Measurements from ENCODE around the gene IL1RN. TPM values are rescaled to one million over a fixed set of nuclear protein-coding genes. Genes with fewer than 3 reads are reported as not detected.

The IL1RN gene
- total and polyA plus RNA-seq, 2 of the 8 experiments (the other 6 are each of a cell fraction or from before 2014, with no cell fraction given) = not detected

DNA sequence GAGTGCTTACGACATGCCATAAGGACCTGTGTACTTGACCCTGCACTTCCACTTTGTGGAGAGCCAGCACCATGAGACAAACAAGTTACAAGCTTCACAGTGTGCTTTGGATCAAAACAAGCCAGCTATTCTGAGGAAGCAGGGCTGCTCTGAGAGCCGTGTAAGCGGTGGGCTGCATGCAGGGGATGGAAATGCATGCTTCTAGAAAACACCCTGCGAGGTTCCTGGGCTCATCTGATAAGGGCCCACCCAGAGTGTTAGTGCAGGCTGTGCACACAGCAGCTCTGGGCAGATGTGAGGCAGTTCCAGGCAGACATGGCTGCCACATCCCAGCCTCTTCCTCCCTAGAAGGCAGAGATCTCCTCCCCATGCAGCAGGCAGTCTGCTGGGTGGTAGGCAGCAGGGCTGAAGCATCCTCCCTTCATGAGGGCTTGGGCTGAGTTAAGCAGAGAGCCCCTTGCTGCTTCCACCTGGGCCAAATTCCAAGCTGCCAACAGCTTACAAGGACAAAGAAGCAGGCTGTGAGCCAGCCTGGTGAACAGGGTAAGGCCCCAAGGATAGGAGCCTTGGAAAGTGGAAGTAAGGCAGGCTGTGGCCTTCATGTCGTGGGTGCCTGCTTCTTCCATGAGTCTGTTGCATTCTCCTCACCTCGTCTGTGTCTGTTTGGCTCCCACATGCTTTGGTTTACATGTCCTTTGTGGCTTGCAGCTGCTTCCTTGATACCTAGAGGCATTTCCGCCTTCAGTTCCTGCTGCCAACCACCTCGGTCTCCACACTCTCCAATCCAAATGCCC is 54.1 kb downstream of the IL1RN start (continued):
- TF ChIP-seq MAFK (IDR thresholded peaks at IDR 0.05; ENCODE audit: low read depth, low read length) (no peak), RXRA (IDR thresholded peaks at IDR 0.05; ENCODE audit: insufficient read depth, low read depth, low read length) (no peak), SUZ12 (IDR thresholded peaks at IDR 0.05; ENCODE audit: low read length) (no peak), BRCA1 (IDR thresholded peaks at IDR 0.05; ENCODE audit: low read depth, low read length) (no peak), JUN (IDR thresholded peaks at IDR 0.05; ENCODE audit: low read depth, low read length) (no peak), ZNF274 (IDR thresholded peaks at IDR 0.05; ENCODE audit: borderline replicate concordance, extremely low read depth, low read length) (no peak), POLR2A (IDR thresholded peaks at IDR 0.05; ENCODE audit: control extremely low read depth in 1 of 2, low read depth in 2 of 2, low read length in 2 of 2) (no peak)
- TF ChIP-seq, protein P1, sequence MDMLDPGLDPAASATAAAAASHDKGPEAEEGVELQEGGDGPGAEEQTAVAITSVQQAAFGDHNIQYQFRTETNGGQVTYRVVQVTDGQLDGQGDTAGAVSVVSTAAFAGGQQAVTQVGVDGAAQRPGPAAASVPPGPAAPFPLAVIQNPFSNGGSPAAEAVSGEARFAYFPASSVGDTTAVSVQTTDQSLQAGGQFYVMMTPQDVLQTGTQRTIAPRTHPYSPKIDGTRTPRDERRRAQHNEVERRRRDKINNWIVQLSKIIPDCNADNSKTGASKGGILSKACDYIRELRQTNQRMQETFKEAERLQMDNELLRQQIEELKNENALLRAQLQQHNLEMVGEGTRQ (IDR thresholded peaks at IDR 0.05; ENCODE audit: low read length) = no peak

Data from H1 (cell line).